Measurements from ENCODE around the gene MAP3K7.

MAP3K7 gene

DNA sequence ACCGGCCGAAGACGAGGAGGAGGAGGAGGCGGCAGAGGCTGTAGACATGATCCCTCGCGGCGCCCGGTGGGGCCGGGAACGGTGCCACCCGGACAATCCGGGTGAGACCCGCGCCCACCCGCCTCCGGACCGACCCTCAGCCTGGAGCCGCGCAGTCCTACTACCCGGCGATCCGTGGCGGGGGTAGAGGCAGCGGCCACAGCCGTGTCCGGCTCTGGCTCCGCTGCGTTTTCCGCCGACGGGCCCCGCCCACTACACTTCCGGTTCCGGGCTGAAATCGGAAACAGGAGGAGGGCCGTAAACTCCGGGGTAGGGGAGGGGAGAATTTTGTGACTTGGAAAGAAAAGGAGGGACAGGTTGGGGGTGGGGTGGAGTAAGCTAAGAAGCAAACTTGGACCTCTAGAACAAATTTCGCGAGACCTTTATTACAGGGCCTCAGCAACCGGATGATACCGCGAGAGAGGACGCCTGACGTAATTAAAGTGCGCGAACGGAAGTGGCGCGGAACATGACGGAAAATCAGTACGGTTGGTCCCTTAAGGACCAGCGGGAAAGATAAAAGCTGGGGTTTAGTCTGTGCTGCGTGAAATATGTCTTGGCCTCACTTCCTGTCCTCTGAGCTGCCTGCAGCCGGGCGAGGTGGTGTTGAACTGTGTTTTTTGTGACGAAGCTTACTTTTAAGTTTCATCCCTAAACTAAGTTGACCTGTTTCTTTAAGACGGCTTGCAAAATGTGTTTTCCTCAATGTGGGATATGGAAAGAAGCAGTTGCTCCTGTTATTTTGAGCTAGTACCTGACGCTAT lies at the start of gene MAP3K7:
MAP3K7 (minus strand) TSS at position 237 of the 803 bp plus-strand sequence; CDS start at position 48, 189 bp downstream.
- peak; percentile 36 for DNase-seq

DNA sequence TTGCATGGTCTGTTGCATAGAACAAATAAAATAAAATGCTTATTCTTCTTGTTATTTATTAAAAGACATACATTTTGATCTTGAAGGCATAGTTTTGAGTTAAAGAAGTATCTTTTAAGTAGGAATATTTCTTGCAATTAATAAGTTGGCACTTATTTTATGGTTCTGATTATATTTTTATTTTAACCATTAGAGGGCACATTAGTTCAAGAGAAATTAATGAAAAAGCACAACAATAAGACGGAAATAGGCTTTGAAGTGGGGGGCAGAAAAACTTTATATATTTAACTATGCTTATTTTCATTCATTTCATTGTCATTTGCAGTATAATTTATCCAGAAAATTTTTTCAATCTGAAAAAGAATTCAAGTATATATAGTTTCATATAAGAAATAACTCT lies 44.2 kb upstream of the MAP3K7 start:
- DNase-seq: no peak

- no peak for DNase-seq
These were observed 34.7 kb upstream of the MAP3K7 start for GRCh38 chr6:90621581-90621980.

DNA sequence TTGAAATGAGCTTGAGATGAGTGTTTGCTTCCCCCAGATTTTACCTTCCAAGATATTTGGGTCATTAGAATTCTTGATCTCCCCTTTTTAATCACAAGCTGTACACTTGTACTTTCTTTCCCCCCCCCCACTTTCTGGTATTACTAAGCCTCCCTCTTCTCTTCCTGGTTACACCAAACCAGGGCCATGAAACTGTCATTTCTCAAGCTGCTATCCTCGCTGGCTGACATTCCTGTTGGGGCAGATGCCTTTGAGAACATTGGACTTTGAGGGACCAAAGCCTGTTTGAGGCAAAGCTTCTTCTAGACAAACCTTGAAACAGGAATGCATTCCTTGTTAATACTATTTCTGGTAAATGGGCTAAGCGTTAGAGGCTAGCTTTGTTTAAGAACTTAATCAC lies 32.3 kb upstream of the MAP3K7 start:
- no peak for DNase-seq

GRCh38 chr6:90612313-90612680 lies 25.4 kb upstream of the MAP3K7 start:
- no peak for DNase-seq

GRCh38 chr6:90611543-90612312 lies 24.9 kb upstream of the MAP3K7 start:
- no peak for DNase-seq

DNA sequence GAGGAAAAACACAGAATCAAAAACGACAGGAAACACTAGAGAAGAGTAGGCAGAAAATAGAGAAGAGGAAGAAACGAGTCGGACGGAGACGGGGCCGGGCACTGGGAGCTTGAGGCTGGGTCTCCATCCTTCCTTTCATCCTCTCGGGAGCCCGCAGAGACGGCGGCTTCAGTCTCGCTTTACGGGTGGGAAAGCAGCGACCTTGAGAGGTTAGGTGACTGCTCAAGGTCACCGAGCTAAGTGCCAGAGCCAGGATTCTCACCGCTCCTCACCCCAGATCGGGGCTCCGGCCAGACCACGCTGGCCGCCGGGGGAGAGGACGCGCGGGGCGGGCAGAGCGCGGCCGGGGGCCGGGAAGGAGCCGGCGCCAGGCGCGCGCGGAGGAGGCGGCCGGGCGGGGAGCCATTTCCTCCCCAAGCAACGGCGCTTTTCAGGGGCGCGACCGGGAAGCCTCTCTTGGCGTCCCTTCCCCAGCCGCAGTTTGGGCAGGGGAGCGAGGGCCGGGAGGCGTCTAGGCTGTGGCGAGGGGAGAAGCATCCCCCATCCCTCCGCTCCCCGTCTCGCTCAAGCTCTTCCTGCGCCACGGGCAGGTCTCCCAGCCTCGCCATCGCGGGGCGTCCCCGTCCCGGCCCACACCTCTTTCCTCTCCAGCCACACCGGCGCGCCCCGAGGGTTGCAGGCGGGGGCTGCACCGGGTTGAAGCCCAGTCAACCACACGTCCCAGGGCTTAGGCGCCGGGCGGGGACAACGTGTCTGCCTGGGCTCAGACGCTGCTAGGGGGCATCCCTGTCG lies 24.1 kb upstream of the MAP3K7 start:
- DNase-seq: no peak

GRCh38 chr6:90610301-90610750 lies 23.5 kb upstream of the MAP3K7 start:
- DNase-seq: no peak

DNA sequence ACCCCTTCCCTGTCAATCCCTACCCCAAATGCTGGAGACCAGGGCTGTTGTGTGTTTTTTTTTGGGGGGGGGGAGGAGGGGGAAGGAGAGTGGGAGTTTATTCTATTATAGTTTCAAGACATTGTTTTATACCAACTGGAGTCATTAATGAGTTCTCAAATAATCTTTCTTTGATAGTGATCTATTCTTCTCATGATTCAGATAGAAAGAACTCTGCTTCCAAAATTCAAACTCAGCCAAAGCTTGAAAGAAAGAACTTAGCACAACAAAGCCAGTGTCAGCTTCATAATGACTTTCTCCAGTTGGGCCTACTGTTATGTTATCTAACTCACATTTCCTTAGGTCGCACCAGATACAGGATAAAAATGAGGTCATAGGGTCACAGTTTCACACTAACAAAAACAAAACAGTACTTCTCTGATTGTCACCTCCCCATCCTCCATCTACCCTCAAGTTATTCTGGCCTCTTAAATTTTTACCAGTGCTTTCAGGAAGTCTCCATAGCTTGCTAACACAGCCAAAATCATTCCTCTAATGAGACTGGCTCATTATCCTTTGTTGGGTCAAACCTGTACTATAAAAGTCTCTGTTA lies 19.0 kb upstream of the MAP3K7 start:
- no peak for DNase-seq

GRCh38 chr6:90604546-90604945 lies 17.7 kb upstream of the MAP3K7 start:
- no peak for DNase-seq

- no peak for DNase-seq
These were observed 12.3 kb upstream of the MAP3K7 start for GRCh38 chr6:90599151-90599550.

GRCh38 chr6:90598192-90598951 lies 11.5 kb upstream of the MAP3K7 start:
- no peak for DNase-seq

DNA sequence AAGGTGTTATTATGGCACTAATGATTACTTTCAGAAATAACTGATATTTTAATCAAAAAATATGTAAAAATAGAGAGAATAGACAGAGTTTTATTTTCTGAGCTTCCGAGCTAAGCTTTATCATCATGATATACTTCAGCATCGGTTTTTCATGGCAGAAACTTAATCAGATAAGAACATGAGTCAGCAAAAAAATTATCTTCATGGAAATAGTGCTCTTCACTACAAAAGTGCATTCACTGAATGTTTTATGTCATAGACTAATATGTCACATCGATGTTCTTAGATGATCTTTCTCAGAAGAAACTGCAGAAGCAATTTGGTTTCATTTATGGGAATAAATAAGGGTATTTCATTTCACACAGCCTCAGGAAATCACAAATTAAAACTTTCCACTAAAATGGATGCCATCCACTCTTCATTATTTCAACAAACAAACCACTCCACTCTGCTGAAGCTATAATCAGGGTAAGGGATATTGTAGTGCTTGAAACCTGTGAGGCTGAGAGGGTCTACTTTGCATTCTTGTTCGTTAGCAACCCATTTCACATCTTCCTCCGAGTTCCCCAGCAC lies 10.2 kb upstream of the MAP3K7 start:
- no peak for DNase-seq

- no peak for DNase-seq
These were observed 9.0 kb upstream of the MAP3K7 start for GRCh38 chr6:90595854-90596253.

DNA sequence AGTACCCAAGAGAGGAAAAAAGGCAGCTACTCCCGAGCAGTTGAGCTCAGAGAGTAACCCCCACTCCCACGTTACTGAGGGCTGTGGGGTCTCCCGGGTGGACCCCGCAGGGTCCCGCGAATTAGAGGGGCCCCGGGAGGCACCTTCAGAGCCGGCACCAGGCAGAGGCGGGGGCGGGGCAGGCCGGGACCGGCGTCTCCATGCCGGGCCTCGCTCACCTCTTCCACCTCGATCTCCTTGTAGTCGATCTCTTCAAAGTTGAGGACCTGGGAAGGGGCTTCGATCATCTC lies 381 bp downstream of the MAP3K7 start:
- no peak for DNase-seq

- no peak for DNase-seq
These were observed 2.1 kb downstream of the MAP3K7 start for GRCh38 chr6:90584636-90585255.

DNA sequence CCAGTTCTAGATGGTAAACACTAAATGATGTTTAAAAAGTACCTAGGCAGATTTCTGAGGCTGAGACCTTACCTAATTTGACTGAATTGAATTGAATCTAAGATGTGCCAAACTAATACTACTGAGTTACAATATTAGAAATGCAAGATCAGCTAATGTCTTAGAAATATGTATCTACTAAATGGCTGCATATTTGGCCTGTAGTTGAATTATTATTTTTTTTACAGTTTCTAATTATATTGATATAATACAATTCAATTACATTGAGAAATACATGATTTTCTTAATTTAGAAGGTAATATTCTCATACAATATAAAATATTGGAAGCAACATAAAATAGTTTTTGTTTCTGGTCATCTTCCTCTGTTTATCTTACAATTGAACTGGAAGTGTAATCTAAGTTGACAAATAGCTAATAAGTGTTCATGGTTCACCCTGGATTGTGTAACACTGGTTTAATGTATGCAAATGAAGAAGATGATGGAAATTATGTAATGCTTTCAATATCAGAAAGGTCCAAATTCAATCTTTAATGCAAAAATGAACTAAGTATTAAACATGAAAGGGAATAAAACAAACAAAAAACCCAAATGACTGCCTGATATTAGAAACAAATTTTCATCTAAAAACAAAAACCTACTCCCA lies 2.9 kb downstream of the MAP3K7 start:
- DNase-seq: no peak

- no peak for DNase-seq
These were observed 3.6 kb downstream of the MAP3K7 start for GRCh38 chr6:90583179-90583835.

DNA sequence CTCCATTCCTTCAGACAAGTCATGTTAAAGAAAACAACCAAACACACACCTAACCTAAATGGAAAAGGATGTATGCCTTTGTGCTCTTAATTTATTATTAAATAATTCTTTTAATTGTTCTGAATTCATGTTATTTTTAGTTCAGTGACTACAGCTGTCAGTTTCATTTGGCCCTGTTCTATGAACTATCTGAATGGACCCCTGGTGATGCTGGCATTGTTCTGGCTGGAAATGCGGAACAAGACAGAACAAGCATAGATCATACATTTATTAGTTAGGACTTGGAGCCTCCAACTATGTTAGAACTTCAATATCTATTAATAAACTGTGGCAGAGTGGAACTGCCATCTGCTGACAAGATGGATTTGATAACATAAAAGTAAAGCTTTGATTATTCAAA lies 5.7 kb downstream of the MAP3K7 start:
- DNase-seq: no peak

- no peak for DNase-seq
These were observed 7.8 kb downstream of the MAP3K7 start for GRCh38 chr6:90578894-90579549.

Measured in NCI-H187 treated with DMSO at 0.1 percent for 48 hours (cell line).